Astrocyte (in vitro differentiated cells and primary cell): ENCODE results near the gene SPAG8.

ENCODE experiments used
- EZH2 ChIP-seq: IDR thresholded peaks from 2 replicates; pipeline ENCODE4 v1.6.1; 2012; ENCODE audit warnings: mild to moderate bottlenecking, low read length, inconsistent platforms; ENCODE audit not compliant: insufficient read depth
- TF ChIP-seq, protein P1 (sequence below): IDR thresholded peaks from 2 replicates; pipeline ENCODE4 v1.5.1; 2011; ENCODE audit warnings: low read depth, mild to moderate bottlenecking, inconsistent platforms, low read length, moderate library complexity; ENCODE audit not compliant: insufficient read depth

GRCh38 chr9:35759795-35760194 lies 52.3 kb downstream of the SPAG8 start:
- no peak for TF ChIP-seq EZH2
- TF ChIP-seq, protein P1, sequence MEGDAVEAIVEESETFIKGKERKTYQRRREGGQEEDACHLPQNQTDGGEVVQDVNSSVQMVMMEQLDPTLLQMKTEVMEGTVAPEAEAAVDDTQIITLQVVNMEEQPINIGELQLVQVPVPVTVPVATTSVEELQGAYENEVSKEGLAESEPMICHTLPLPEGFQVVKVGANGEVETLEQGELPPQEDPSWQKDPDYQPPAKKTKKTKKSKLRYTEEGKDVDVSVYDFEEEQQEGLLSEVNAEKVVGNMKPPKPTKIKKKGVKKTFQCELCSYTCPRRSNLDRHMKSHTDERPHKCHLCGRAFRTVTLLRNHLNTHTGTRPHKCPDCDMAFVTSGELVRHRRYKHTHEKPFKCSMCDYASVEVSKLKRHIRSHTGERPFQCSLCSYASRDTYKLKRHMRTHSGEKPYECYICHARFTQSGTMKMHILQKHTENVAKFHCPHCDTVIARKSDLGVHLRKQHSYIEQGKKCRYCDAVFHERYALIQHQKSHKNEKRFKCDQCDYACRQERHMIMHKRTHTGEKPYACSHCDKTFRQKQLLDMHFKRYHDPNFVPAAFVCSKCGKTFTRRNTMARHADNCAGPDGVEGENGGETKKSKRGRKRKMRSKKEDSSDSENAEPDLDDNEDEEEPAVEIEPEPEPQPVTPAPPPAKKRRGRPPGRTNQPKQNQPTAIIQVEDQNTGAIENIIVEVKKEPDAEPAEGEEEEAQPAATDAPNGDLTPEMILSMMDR: no peak
